DND-41 (cell line): Measurements from ENCODE around the gene CRACR2A.

Experiments used
- ATAC-seq: fragments of 200-7000 bp; cut with Tn5 transposase; 3 replicates; pipeline ENCODE4 v1.9.1; 2021; ENCODE audit warnings: low read depth; ENCODE audit not compliant: insufficient read depth
- DNase-seq: peaks from one replicate; pipeline ENCODE4 v3.0.0-alpha.2; 2020
- H2AFZ ChIP-seq: 2 replicates; pipeline ENCODE4 v1.6.0; 2012; ENCODE audit warnings: low read depth, low read length
- H3K27ac ChIP-seq: 2 replicates; pipeline ENCODE4 v1.5.1; 2012; ENCODE audit warnings: low read length, inconsistent platforms
- H3K27me3 ChIP-seq: fragments of 200-600 bp; sonication (generic); 2 replicates; pipeline ENCODE4 v1.6.0; 2012; ENCODE audit warnings: low read length, mild to moderate bottlenecking, inconsistent platforms; ENCODE audit not compliant: insufficient read depth, poor library complexity
- H3K36me3 ChIP-seq: 2 replicates; pipeline ENCODE4 v1.5.1; 2012; ENCODE audit warnings: low read length, inconsistent platforms; ENCODE audit not compliant: insufficient read depth
- H3K4me1 ChIP-seq: 2 replicates; pipeline ENCODE4 v1.5.1; 2012; ENCODE audit warnings: mild to moderate bottlenecking, low read length; ENCODE audit not compliant: insufficient read depth
- H3K4me2 ChIP-seq: 2 replicates; pipeline ENCODE4 v1.6.0; 2012; ENCODE audit warnings: mild to moderate bottlenecking, moderate library complexity, low read length, inconsistent platforms; ENCODE audit not compliant: insufficient read depth
- H3K4me3 ChIP-seq, 2 experiments: fragments of 200-600 bp in 1 of 2; shearing (Covaris generic) in 1 of 2; 2 replicates each; pipeline ENCODE4 v1.5.1; 2012 to 2016; ENCODE audit warnings: inconsistent platforms in 2 of 2, low read length in 2 of 2, mild to moderate bottlenecking in 2 of 2, low read depth in 1 of 2, moderate library complexity in 1 of 2
- H3K79me2 ChIP-seq: 2 replicates; pipeline ENCODE4 v1.6.0; 2012; ENCODE audit warnings: low read length, inconsistent platforms; ENCODE audit not compliant: insufficient read depth
- H3K9ac ChIP-seq: 2 replicates; pipeline ENCODE4 v1.6.0; 2012; ENCODE audit warnings: low read depth, mild to moderate bottlenecking, inconsistent platforms, low read length, moderate library complexity
- H3K9me3 ChIP-seq: 2 replicates; pipeline ENCODE4 v1.5.1; 2012; ENCODE audit warnings: low read length, moderate library complexity, mild to moderate bottlenecking, inconsistent platforms; ENCODE audit not compliant: insufficient read depth, severe bottlenecking
- H4K20me1 ChIP-seq: 2 replicates; pipeline ENCODE4 v1.6.0; 2012; ENCODE audit warnings: low read length; ENCODE audit not compliant: insufficient read depth
- EZH2 ChIP-seq: IDR thresholded peaks from 3 replicates; pipeline ENCODE4 v1.6.1; 2012; ENCODE audit warnings: borderline replicate concordance, low read depth, mild to moderate bottlenecking, moderate library complexity, low read length, inconsistent platforms; ENCODE audit not compliant: severe bottlenecking
- TF ChIP-seq, protein P1 (sequence below): IDR thresholded peaks from 2 replicates; pipeline ENCODE4 v1.5.1; 2012; ENCODE audit warnings: borderline replicate concordance, low read length, moderate library complexity, mild to moderate bottlenecking; ENCODE audit not compliant: poor library complexity, severe bottlenecking; ENCODE audit errors: extremely low read depth

The CRACR2A gene

DNA sequence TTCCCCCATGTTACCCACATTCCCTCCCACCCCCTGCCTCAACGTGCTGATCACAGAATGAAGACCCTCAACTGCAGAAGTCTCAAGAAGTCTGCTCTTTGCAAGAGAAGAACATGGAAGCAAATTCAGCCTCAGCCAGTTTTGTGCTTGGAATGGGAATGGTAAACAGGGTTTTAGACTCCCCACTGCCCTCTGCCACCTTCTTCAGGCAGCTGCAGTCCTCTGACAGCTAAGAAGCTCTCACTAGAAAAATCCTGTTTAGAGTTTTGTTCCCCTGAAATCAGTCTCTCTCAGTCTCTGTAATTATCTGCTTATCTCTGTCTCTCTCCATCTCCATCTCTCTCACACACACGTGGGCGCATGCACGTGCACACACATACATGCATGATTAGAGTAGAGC, 85.4 kb downstream of the CRACR2A start:
- H2AFZ ChIP-seq = no peak overlapping the region
- H3K27ac ChIP-seq = no peak overlapping the region
- H3K9me3 ChIP-seq = no peaks in the 10 kb centered on the region
- no peaks in the 10 kb centered on the region for H3K79me2 ChIP-seq
- H4K20me1 ChIP-seq = no peaks in the 10 kb centered on the region
- no peaks in the 10 kb centered on the region for H3K27me3 ChIP-seq
- TF ChIP-seq EZH2 = no peak
- TF ChIP-seq, protein P1, sequence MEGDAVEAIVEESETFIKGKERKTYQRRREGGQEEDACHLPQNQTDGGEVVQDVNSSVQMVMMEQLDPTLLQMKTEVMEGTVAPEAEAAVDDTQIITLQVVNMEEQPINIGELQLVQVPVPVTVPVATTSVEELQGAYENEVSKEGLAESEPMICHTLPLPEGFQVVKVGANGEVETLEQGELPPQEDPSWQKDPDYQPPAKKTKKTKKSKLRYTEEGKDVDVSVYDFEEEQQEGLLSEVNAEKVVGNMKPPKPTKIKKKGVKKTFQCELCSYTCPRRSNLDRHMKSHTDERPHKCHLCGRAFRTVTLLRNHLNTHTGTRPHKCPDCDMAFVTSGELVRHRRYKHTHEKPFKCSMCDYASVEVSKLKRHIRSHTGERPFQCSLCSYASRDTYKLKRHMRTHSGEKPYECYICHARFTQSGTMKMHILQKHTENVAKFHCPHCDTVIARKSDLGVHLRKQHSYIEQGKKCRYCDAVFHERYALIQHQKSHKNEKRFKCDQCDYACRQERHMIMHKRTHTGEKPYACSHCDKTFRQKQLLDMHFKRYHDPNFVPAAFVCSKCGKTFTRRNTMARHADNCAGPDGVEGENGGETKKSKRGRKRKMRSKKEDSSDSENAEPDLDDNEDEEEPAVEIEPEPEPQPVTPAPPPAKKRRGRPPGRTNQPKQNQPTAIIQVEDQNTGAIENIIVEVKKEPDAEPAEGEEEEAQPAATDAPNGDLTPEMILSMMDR = no peak
- DNase-seq (no peak), ATAC-seq (no peak)
- H3K4me2 ChIP-seq = no peak overlapping the region
- H3K4me3 ChIP-seq = no peak overlapping the region
- H3K9ac ChIP-seq = no peak overlapping the region
- H3K4me1 ChIP-seq = no peaks in the 10 kb centered on the region
- peaks cover 85% of the 10 kb centered on the region for H3K36me3 ChIP-seq

DNA sequence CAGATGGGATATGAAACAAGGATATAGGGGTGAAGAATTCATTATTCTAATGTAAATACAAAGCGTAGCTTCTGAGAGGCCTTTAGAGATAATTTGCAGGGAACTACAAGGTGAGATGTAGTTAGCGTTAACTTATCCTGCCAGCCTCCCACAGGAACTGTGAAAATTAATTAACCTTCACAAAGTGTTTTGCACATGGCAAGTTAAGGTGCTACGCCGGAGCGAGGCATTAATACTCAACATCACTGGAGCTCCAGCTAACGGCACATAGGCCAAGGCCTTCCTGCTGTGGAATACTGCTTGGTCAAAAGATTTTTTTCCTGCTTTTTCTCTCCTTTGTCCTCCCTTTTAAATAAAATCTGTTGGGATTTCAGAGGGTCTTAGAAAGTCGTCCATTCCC, 86.5 kb downstream of the CRACR2A start:
- H3K4me3 ChIP-seq = no peak overlapping the region
- no peaks in the 10 kb centered on the region for H3K4me1 ChIP-seq
- no peaks in the 10 kb centered on the region for H3K79me2 ChIP-seq
- TF ChIP-seq EZH2 = no peak
- TF ChIP-seq, protein P1 = no peak
- no peak for DNase-seq
- ATAC-seq = no peak
- no peaks in the 10 kb centered on the region for H3K9me3 ChIP-seq
- H4K20me1 ChIP-seq = no peaks in the 10 kb centered on the region
- H3K27me3 ChIP-seq = no peaks in the 10 kb centered on the region
- H3K27ac ChIP-seq = no peak overlapping the region
- no peak overlapping the region for H3K4me2 ChIP-seq
- H3K36me3 ChIP-seq = peaks cover 84% of the 10 kb centered on the region
- no peak overlapping the region for H2AFZ ChIP-seq
- no peak overlapping the region for H3K9ac ChIP-seq

DNA sequence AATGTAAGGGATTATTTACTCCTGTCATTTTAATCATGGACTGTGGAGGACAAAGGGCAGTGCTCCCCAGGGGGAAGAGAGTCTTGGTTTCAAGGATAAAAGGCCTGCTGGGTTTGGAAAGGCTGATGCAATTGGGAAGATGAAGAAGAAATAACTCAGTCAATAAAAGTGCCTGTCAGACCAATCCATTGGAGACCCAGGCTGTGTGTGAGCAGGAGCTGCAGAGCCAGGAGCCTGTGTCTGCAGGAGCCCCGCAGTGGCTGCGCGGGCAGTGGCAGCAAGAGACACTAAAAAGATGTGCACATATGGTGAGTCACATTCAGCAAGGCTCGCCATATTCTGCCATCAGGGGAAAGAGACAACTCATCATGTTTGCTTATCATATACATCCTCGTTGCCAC, 90.4 kb downstream of the CRACR2A start:
- no peak for ATAC-seq
- no peaks in the 10 kb centered on the region for H3K79me2 ChIP-seq
- H4K20me1 ChIP-seq = no peaks in the 10 kb centered on the region
- peaks cover 92% of the 10 kb centered on the region for H3K36me3 ChIP-seq
- H3K9ac ChIP-seq = no peak overlapping the region
- no peaks in the 10 kb centered on the region for H3K27me3 ChIP-seq
- H3K9me3 ChIP-seq = no peaks in the 10 kb centered on the region
- no peak overlapping the region for H2AFZ ChIP-seq
- no peaks in the 10 kb centered on the region for H3K4me1 ChIP-seq
- H3K4me3 ChIP-seq = no peak overlapping the region
- TF ChIP-seq EZH2 = no peak
- TF ChIP-seq, protein P1 = no peak
- no peak overlapping the region for H3K27ac ChIP-seq
- no peak overlapping the region for H3K4me2 ChIP-seq
- DNase-seq = no peak

- ATAC-seq (no peak), DNase-seq (no peak)
- TF ChIP-seq, protein P1 = no peak
- TF ChIP-seq EZH2 = no peak
Measured at GRCh38 chr12:3661028-3661427, 91.9 kb downstream of the CRACR2A start.

More at GRCh38 chr12:3661028-3661427, 91.9 kb downstream of the CRACR2A start:
- Histone ChIP-seq H3K4me2 (no peak overlapping the region), H2AFZ (no peak overlapping the region), H3K4me1 (no peaks in the 10 kb centered on the region), H3K36me3 (peaks cover 91% of the 10 kb centered on the region), H3K4me3 (no peak overlapping the region), H3K9ac (no peak overlapping the region), H4K20me1 (no peaks in the 10 kb centered on the region), H3K27ac (no peak overlapping the region), H3K79me2 (no peaks in the 10 kb centered on the region), H3K9me3 (no peaks in the 10 kb centered on the region), H3K27me3 (no peaks in the 10 kb centered on the region)
